Measurements from ENCODE around the gene ICA1. TPM values are rescaled to one million over a fixed set of nuclear protein-coding genes. Genes with fewer than 3 reads are reported as not detected.

The ICA1 gene
- total RNA-seq, 1 experiment from 2014 or later: 0.98 TPM

Small RNA genes within 50 kb of the gene (small RNA-seq; reads per million reads assigned to genes)
- gene AC007009.1: not detected

Other genes starting within 250 kb of the ICA1 start
- not detected in 2 replicates for gene NXPH1, start 171.4 kb upstream of the ICA1 start, total RNA-seq (2014; rRNA removed; shearing (Covaris generic))

All from HT1080 (cell line).